ENCODE data around the gene FAM83B.

DNA sequence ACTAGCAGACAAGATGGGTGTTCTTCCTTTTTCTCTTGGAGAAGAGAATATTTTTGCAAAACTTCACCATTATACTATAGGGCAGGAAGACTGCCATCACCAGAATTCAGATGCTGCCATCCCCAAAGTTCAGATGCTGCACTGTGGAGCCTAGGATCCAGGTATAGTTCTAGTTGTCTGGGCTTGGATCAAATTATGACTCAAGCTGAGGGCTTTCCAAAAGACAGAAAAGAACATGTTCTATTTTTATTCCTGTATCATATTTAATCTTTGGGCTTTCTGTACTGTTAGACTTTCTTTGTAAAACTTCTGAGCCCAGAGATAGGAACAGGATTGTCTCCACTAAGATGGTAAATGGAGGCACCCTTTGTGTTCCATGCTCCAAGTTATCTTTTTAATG is 22.0 kb downstream of the FAM83B start:
- TF ChIP-seq EZH2 (IDR thresholded peaks at IDR 0.05; ENCODE audit: insufficient read depth, poor library complexity, severe bottlenecking) = no peak
- TF ChIP-seq EZH2phosphoT487 (IDR thresholded peaks at IDR 0.05; ENCODE audit: insufficient read depth, low read depth) = no peak
